ENCODE measurements around the gene C2orf92. TPM values are rescaled to one million over a fixed set of nuclear protein-coding genes. Genes with fewer than 3 reads are reported as not detected.

C2orf92 gene
- total RNA-seq, 1 donor from 2014 or later, result 11.0 TPM

DNA sequence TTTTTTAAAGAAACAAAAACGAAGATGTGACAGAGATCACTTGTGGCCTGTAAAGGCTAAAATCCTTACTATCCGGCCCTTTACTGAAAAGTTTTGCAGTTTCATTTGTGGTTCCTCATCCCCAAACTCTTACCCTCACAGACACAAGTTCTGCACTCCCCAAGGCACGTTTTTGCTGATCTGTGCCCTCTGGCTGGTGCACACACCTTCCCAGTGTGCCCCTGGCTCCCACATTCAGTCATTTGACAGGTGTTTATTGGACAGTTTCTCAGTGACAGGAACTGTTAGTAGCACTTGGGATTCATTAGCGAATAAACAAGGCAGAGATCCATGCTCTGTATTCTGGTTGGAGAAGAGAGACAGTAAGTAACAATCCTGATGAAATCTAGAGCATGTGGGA is 66.7 kb downstream of the C2orf92 start:
- Histone ChIP-seq H3K9me3 (no peaks in the 10 kb centered on the region), H3K4me1 (no peaks in the 10 kb centered on the region), H3K27me3 (no peaks in the 10 kb centered on the region), H3K36me3 (no peaks in the 10 kb centered on the region), H3K4me3 (no peak overlapping the region), H3K27ac (no peak overlapping the region)
- intact Hi-C loops (cut with DNase I), result no loop called here
- TF ChIP-seq, protein P1, sequence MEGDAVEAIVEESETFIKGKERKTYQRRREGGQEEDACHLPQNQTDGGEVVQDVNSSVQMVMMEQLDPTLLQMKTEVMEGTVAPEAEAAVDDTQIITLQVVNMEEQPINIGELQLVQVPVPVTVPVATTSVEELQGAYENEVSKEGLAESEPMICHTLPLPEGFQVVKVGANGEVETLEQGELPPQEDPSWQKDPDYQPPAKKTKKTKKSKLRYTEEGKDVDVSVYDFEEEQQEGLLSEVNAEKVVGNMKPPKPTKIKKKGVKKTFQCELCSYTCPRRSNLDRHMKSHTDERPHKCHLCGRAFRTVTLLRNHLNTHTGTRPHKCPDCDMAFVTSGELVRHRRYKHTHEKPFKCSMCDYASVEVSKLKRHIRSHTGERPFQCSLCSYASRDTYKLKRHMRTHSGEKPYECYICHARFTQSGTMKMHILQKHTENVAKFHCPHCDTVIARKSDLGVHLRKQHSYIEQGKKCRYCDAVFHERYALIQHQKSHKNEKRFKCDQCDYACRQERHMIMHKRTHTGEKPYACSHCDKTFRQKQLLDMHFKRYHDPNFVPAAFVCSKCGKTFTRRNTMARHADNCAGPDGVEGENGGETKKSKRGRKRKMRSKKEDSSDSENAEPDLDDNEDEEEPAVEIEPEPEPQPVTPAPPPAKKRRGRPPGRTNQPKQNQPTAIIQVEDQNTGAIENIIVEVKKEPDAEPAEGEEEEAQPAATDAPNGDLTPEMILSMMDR (IDR thresholded peaks at IDR 0.05), result no peak
- no peak for TF ChIP-seq POLR2AphosphoS5 (IDR thresholded peaks at IDR 0.05; ENCODE audit: insufficient read depth in 1 of 2, low read depth in 1 of 2)
- TF ChIP-seq POLR2A (IDR thresholded peaks at IDR 0.05), result no peak
- no peak for DNase-seq (ENCODE audit: extremely low spot score in 2 of 2)

DNA sequence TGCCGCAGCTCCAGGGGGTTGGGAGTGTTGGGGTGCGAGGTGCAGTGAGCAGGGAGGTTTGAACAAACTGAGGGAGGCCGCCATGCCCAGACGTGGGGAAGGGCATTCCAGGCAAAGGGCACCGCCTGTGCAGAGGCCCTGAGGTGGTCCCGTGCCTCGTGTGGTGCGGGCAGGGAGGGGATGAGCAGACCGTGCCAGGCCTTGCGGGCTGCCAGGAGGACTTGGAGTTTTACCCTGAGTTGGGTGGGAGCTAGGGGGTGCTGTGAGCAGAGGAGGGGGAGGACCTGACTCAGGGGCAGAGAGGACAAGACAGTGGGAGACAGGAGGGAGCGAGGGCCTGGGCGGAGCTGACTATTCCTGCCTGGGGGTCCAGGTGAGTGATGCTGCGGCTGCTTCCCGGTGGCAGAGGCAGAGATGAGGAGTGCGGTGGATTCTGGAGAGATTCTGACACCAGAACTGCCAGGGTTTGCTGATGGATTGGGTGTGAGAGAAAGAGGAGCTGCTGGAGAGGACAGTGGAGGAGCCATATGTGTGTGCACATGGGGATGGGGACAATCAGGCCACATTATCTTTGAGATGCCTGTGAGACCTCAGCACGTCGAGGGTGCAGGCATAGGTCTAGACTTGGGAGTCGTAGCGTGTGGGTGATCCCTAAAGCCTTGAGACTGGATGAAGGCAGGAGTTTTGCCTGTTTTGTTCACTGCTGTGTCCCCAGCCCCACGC is 67.3 kb downstream of the C2orf92 start:
- no peaks in the 10 kb centered on the region for H3K27me3 ChIP-seq
- no peaks in the 10 kb centered on the region for H3K4me1 ChIP-seq
- no peak for DNase-seq (ENCODE audit: extremely low spot score in 2 of 2)
- no peak overlapping the region for H3K4me3 ChIP-seq
- intact Hi-C loops (cut with DNase I), result no loop called here
- H3K36me3 ChIP-seq, result no peaks in the 10 kb centered on the region
- no peaks in the 10 kb centered on the region for H3K9me3 ChIP-seq
- H3K27ac ChIP-seq, result no peak overlapping the region
- TF ChIP-seq POLR2AphosphoS5 (IDR thresholded peaks at IDR 0.05; ENCODE audit: insufficient read depth in 1 of 2, low read depth in 1 of 2), result no peak
- no peak for TF ChIP-seq POLR2A (IDR thresholded peaks at IDR 0.05)

DNA sequence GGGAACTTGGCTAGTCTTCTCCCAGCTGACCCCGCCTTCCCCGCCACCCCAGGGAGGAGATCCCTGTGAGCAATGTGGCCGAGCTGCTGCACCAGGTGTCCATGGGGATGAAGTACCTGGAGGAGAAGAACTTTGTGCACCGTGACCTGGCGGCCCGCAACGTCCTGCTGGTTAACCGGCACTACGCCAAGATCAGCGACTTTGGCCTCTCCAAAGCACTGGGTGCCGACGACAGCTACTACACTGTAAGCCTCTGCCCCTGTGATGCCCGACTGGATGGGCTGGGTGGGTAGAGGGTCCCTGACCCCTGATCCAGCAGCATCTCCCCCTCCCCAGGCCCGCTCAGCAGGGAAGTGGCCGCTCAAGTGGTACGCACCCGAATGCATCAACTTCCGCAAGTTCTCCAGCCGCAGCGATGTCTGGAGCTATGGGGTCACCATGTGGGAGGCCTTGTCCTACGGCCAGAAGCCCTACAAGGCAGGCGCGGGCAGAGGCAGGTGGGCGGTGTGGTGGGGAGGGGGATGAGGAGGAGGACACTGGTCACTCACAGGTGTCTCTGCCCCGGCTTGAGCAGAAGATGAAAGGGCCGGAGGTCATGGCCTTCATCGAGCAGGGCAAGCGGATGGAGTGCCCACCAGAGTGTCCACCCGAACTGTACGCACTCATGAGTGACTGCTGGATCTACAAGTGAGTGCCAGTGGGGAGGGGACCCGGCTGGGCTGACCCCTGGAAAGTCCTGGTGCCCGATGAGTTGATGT is 68.1 kb downstream of the C2orf92 start:
- H3K4me1 ChIP-seq, result no peaks in the 10 kb centered on the region
- H3K27ac ChIP-seq, result no peak overlapping the region
- intact Hi-C loops (cut with DNase I), result no loop called here
- TF ChIP-seq POLR2AphosphoS5 (IDR thresholded peaks at IDR 0.05; ENCODE audit: insufficient read depth in 1 of 2, low read depth in 1 of 2) (no peak), POLR2A (IDR thresholded peaks at IDR 0.05) (no peak)
- TF ChIP-seq, protein P1 (IDR thresholded peaks at IDR 0.05), result no peak
- no peaks in the 10 kb centered on the region for H3K9me3 ChIP-seq
- H3K36me3 ChIP-seq, result no peaks in the 10 kb centered on the region
- no peak for DNase-seq (ENCODE audit: extremely low spot score in 2 of 2)
- H3K27me3 ChIP-seq, result no peaks in the 10 kb centered on the region
- no peak overlapping the region for H3K4me3 ChIP-seq

- DNase-seq (ENCODE audit: extremely low spot score in 2 of 2), result no peak
- Histone ChIP-seq H3K27ac (no peak overlapping the region), H3K9me3 (no peaks in the 10 kb centered on the region), H3K4me1 (no peaks in the 10 kb centered on the region), H3K36me3 (no peaks in the 10 kb centered on the region), H3K4me3 (no peak overlapping the region), H3K27me3 (no peaks in the 10 kb centered on the region)
- intact Hi-C loops (cut with DNase I), result no loop called here
- TF ChIP-seq POLR2A (IDR thresholded peaks at IDR 0.05) (no peak), POLR2AphosphoS5 (IDR thresholded peaks at IDR 0.05; ENCODE audit: insufficient read depth in 1 of 2, low read depth in 1 of 2) (no peak)
- TF ChIP-seq, protein P1 (IDR thresholded peaks at IDR 0.05), result no peak
These were observed 68.9 kb downstream of the C2orf92 start for GRCh38 chr2:97738179-97739019.

Measured in vagina (tissue), 2 donors.